ENCODE measurements around the gene RUSF1.
"Not testable (repeated sequence)": the region's sequence is repeated elsewhere in the genome, so short reads cannot be mapped to it uniquely, and the experiment has no call there.

Gene RUSF1

DNA sequence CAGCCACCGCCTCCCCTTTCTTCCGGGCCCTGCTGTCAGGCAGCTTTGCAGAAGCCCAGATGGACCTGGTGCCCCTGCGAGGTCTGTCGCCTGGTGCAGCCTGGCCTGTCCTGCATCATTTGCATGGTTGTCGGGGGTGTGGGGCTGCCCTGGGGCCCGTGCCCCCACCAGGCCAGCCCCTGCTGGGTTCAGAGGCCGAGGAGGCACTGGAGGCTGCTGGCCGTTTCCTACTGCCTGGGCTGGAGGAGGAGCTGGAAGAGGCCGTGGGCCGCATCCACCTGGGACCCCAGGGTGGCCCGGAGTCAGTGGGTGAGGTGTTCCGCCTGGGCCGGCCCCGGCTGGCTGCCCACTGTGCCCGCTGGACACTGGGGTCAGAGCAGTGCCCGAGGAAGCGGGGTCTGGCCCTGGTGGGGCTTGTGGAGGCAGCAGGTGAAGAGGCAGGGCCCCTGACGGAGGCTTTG is 41.8 kb downstream of the RUSF1 start:
- DNase-seq = no peak

DNA sequence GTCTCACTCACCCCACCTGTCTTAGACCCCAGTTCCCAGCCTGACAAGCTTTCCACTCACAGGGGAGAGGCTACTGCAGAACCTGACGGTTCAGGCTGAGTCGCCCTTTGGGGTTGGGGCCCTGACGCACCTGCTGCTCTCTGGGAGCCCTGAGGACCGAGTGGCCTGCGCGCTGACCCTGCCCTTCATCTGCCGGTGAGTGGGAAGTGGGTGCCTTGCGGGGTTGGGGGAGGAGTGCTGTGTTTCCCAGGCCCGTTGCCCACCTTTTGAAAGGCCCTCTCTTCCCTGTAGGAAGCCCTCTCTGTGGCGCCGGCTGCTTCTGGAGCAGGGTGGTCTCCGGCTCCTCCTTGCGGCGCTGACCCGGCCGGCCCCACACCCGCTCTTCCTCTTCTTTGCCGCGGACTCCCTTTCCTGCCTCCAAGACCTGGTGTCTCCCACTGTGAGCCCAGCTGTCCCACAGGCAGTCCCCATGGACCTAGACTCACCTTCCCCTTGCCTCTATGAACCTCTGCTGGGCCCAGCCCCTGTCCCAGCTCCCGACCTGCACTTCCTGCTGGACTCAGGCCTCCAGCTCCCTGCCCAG is 42.3 kb downstream of the RUSF1 start:
- DNase-seq = no peak

DNA sequence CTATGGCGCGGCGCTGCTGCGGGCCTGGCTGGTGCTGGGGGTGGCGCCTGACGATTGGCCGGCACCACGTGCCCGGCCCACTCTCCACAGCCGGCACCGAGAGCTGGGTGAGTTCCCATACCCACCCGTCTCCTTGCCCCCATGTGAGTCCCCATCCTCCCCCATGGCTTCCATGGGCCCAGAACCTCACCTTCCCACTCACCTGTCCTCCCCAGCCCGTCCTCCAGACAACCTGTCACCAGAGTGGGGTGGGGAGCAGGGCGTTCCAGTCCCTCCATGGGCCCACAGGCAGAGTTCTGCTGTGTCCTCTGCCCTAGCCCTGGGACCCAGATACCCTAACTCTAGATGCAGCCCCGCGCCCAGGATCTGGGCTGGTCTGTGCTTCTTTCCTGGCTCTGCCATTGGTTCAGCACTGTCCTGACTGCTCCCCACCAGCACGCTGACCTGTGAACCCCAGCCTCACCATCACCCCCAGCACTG is 43.4 kb downstream of the RUSF1 start:
- DNase-seq = no peak

DNA sequence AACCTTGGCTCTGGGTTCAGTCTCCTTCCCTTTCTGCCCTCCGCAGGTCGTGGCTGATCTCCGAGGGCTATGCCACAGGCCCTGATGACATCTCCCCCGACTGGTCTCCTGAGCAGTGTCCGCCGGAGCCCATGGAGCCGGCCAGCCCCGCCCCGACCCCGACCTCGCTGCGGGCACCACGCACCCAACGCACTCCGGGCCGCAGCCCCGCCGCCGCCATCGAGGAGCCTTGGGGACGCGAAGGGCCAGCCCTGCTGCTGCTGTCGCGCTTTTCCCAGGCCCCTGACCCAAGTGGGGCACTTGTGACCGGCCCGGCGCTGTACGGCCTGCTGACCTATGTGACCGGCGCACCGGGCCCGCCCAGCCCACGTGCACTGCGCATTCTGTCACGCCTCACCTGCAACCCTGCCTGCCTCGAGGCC is 43.8 kb downstream of the RUSF1 start:
- no peak for DNase-seq

DNA sequence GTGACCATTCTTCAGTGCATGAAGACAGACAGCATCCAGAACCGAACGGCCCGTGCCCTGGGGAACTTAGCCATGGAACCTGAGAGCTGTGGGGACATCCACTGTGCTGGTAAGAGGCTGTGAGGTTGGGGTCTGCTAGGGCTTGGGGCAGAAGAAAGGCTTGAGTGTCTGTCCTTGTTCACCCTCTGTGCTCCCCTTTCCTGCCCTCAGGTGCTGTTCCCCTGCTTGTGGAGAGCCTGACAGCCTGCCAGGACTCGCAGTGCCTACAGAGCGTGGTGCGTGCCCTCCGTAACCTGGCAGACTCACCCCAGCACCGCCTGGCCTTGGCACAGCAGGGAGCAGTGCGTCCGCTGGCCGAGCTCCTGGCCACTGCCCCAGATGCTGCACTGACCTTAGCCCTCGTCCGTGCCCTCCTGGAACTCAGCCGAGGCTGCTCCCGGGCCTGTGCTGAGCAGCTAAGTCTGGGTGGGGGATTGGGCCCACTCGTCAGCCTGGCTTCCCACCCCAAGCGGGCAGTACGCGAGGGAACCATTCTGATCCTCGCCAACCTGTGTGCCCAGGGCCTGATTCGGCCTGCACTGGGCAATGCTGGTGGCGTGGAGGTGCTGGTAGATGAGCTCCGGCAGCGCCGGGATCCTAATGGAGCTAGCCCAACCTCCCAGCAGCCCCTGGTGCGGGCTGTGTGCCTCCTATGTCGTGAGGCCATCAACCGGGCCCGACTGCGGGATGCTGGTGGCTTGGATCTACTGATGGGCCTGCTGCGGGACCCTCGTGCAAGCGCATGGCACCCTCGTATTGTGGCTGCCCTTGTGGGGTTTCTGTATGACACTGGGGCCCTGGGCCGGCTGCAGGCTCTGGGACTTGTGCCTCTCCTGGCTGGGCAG is 46.0 kb downstream of the RUSF1 start:
- DNase-seq = no peak

DNA sequence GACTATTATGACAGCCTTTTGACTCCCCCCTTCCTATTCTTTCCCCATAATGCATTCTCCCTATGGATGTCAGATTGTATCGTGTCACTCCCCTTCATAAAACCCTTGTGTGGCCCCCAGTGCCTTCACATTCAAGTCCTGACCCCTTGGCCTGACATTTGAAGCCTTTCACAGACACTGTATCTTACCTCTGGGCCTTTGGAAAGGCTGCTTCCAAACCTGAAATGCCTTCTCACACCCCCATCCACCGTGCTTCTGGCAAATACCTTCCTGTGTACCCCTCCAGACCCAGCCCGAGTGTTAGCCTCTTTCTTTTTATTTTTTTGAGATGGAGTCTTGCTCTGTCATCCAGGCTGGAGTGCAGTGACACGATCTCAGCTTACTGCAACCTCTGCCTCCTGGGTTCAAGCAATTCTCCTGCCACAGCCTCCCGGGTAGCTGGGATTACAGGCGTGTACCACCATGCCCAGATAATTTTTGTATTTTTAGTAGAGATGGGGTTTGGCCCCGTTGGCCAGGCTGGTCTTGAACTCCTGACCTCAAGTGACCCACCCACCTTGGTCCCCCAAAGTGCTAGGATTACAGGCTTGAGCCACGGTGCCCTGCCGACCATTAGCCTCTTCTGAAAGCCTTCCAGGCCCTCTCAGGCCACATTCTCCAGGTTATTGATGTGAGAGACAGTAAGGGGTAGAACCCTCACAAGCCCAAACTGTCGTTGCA is 46.8 kb downstream of the RUSF1 start:
- no peak for DNase-seq

DNA sequence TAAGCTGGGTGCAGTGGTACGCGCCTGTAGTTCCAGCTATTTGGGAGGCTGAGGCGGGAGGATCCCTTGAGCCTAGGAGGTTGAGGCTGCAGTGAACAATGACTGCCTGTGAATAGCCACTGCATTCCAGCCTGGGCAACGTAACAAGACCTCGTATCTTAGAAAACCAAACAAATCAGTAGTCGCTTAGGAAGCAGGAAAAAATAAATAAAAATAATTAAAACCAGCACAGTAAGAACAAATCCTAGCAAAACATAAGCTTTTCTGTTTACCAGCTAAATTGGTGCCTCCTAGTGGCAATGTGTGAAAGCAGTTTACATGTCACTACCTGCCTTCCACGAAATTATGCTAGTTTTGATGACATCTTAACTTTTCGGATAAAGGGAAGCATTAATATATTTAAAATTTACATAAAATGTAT is 47.6 kb downstream of the RUSF1 start:
- no peak for DNase-seq

DNA sequence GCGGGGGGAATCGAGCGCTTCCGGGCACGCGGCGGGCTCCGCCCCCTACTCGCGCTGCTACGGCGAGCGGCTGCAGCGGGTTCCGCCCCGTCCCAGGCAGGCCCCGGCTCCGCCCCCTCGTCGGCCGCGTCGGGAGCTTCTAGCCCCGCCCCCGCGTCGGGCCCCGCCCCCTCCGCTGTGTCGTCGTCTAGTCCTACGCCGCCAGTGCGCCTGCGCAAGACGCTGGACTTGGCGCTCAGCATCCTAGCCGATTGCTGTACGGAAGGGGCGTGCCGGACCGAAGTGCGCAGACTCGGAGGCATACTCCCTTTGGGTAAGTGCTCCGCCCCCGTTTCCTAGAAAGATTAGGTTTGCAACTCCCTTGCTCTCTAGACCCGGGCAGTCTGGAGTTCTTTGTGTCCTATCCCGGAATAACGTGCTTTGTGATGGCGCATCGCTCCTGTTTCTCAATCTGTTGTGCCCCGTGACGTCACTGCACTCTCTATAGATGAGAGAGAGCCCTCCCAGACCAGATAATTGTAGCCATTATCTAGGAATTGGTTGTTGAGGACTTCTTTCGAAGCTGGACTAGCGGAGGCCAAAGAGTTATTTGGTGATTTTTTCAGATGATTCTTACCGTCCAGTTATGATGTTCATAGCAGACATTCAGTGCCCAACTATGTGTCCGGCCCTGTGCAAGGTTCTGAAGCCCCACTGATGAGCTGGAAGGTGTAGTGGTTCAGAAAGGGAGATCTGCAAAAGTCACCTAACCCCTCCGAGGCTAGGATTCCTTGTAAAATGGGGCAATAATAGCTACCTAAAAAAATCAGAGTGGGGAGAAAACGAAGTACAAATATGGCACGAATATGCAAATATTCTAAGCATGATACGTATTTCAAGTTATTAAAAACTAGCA is 48.3 kb downstream of the RUSF1 start:
- peak; percentile 95 for DNase-seq

DNA sequence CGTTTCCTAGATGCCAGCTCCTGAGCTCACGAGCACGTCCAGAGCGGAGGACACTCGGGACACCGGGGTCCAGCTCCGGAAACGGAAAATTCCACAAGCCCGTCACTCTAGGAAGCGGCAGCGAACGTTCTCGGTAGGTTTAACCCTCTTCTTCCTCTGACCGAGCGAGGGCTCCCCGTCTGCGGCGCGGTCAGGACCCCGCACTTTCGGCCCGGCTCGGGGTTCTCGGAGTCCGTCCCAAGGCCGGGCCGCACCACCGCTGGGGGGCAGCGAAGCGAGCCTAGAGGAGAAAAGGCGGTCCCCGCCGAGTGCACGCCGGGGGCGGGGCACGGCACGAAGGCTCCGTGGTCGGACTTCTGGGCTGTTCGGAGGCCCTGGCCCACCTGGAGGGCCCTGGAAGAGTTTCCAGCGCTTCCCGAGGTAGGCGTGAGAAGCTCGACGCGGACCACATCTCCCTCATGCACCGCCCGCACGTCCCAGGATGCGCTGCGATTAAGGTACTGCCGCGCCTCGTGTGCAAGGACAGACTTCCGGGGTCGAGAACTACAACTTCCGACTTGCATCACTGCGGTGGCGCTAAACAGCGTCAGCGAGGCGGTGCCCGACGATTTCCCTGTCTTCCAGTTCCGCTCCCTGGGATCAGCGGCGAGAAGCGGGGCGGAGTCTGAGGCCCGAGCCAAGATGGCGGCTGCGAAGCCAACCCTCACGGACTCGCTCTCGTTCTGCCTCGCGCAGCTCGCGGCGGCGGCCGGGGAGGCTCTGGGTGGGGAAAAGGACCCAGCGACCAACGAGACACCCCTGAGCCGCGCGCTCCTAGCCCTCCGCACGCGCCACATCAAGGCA is 49.1 kb downstream of the RUSF1 start, which contains the start of gene ARMC5:
Gene ARMC5 (plus strand): TSS at position 658 of the 843 bp plus-strand sequence. CDS start 24 bp downstream, at position 682.
- DNase-seq = peak; percentile 87

DNA sequence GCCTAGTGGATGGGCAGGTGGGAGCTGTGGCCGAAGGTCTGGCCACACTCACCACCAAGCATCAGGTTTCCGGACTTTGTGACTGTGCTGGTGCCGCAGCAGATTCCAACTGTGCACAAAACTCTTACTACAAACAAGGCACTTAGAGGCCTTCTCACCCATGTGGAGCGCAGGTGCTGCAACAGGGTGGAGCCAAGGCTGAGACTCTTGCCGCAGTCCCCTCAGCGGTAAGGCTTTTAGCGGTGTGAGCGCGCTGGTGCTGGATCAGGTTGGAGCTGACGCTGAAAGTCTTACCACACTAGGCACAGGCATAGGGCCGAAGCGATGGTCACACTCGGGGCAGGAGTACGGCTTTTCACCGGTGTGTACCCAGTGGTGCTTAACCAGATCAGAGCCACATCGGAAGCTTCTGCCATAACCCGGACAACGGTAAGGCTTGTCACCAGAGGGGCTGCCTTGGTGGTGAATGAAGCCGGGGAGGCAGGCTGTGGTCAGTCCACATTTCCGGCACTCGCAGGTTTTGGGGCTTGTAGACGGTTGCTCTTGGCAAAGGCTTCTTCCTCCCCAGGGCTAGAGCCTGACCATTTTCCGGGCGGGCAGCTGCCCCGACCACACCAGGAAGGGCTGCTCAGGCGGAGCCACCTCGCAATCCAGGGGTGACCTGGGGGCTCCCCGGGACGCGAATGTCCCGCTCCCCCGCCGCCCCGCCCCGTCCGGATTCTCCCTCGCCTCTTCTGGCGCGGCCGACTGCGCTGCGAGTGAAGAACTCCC is 49.9 kb downstream of the RUSF1 start:
- no peak for DNase-seq

DNA sequence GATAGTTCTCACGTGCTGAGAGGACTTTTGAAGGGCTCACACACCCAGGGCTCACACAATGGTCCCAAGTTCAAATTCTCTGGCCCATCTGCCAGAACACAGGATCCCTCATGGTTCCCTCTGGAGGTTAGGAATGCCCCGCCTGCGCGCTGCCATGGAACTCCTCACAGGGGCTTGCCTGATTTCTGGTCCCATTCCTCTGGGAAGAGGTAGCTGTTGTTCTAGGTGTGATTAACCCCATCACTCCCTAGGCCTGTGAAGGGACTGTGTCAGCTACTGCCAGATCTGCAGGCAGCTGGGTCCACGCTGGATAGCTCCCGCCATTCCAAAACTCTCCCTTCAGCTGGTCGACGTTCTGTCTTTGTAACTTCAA is 51.2 kb downstream of the RUSF1 start:
- DNase-seq = no peak

DNA sequence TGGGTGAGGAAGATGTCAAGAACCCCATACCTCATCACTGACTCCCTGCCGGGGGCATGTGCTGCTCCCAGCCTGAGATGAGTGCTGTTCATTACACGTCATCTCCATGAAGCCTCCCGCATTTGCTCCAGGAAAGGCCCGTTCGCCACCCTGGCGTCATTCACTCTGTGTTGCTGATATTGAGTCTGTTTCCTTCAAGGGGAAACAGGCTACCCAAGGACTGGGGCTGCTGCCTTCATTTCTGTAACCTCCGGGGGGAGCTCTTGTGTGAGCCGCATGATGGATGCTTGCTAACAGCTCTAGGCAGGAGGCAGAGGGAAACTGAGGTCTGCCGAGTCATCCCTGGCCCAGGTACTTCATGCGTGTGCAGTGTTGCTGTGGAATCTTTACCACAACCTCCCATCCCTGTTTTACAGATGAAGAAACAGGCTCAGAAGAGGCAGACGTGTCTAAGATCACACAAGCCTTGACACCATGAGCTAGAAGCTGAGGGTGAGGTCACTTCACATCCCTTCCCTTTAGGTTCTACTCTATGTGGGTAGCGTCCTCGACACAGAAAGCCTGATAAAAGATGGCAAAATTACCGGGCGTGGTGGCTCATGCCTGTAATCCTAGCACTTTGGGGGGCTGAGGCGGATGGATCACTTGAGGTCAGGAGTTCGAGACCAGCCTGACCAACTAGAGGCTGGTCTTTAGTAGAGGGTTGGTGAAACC is 52.4 kb downstream of the RUSF1 start:
- DNase-seq = no peak

DNA sequence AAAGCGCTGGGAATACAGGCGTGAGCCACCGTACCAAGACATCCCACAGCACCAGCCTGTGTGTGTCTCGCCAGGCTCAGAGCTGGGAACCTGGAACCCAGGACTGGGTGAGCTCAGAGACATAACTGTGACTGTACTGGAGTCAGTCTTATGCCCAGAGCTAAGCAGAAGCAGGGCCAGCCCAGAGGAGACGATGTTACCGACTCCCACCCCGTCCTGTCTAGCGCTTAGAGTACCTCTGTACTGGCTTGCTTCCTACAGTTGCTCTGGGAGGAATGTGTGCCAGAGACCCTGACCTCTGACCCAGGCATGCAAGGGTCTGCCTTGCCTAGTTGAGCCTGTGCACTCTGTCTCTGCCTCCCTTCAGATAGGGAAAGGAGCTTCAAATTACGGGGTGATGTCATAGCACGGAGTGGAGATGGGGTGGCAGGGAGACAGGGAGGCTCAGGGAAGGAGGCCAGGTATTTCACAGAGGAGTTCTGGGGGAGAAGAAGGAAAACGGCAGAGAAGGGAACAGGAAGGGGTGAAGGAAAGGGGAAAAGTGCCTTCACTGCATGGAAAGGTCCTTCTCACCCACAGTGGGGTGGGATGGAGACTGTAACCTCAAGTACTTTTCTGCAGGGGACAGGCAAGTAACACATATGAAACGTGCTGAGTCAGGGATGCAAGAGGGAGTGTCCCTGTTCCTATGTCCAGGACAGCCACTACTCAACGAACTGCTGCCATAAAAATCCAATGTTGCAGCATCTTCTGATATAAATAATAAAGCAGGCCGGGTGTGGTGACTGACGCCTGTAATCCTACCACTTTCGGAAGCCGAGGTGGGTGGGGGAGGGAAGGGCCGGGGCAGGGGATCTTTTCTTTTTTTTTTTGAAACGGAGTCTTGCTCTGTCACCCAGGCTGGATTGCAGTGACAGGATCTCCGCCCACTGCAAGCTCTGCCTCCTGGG is 54.7 kb downstream of the RUSF1 start:
- DNase-seq = no peak

DNA sequence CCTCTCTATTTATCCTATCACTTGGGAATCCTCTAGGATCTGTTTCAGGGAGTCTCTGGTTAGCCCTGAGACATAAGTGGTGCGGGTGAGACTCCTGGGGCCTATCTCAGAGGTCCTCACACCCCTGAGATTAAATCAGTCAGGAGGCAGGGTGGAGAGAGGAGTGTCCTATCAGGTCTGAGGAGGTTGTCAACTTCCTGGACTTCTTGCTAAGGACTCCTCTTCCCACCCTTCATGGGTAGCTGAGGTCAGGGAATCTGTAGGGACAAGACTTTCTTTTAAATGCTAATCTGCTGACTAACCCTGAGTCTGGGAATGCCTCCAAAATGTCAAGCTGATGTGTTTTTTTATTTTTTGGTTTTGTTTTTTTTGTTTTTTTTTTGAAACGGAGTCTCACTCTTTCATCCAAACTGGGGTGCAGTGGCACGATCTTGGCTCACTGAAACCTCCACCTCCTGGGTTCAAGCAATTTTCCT is 55.5 kb downstream of the RUSF1 start:
- DNase-seq = no peak

DNA sequence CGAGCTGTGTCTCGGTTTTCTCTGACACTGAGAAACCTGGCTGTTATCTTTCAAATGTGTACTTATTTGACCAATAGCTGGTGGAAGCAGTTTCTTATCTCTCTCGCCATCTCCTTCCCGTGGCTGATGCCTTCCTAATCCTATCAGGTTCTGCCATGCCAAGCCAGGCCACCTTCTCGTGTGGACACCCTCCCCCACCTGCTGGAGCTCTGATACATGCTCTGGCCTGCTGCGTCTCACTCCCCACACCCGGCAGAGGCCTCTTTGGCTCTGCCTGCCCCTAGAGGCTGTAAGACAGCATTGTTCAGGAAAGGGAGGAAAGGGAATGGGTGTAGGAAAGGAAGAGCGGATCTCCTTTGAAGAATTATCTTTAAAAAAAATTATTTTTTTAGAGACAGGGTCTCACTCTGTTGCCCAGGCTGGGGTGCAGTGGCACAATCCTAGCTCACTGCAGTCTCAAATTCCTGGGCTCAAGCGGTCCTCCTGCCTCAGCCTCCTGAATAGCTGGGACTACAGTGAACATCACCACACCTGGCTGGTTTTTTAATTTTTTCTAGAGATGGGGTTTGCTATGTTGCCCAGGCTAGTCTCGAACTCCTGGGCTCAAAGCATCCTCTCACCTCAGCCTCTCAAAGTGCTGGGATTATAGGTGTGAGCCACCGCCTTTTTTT is 56.4 kb downstream of the RUSF1 start:
- DNase-seq = no peak

DNA sequence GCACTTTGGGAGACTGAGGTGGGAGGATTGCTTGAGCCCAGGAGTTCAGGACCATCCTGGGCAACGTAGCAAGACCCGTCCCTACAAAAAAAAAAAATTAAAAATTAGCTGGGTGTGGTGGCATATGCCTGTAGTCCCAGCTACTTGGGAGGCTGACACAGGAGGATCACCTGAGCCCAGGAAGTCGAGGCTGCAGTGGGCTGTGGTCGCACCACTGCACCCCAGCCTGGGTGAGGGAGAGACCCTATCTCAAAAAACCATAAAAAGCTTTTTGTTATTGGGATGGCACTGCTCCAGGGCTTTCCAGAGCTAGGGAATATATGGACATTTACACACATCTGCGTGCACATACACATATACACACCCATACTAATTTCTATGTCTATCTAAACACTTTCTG is 57.0 kb downstream of the RUSF1 start:
- no peak for DNase-seq

DNA sequence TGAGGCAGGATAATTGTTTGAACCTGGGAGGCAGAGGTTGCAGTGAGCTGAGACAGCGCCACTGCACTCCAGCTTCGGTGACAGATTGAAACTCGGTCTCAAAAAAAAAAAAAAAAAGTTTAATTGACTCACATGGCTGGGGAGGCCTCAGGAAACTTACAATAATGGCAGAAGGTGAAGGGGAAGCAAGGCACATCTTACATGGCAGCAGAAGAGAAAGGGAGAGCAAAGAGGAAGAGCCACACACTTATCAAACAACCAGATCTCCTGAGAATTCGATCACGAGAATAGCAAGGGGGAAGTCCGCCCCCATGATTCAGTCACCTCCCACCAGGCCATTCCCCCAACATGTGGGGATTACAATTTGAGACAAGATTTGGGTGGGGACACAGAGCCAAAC is 62.3 kb downstream of the RUSF1 start:
- DNase-seq = not testable (repeated sequence)

DNA sequence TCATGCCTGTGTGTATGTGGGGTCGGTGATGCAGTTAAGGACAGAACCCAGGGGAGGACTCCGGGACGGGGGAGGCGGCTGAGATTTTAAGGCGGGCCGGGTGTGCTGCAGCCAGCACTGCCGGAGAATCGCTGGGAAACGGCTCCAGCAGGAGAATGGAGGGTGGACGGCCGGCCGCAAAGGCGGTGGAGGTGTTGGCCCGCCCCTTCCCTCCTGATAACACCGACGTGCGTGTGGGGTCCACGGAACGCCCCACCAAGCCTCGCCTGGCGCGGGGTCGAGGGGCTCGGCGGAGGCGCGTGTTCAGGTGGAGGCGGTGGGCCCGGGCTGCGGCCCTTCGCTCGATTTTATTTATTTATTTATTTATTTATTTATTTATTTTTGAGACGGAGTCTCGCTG is 66.2 kb downstream of the RUSF1 start:
- no peak for DNase-seq

All from NCI-H2107 (cell line).